GM19238 (cell line): ENCODE data around the gene IMPDH1.
"Not testable (repeated sequence)": the region's sequence is repeated elsewhere in the genome, so short reads cannot be mapped to it uniquely, and the experiment has no call there.

Source experiments
- DNase-seq: peaks from one replicate; pipeline ENCODE4 v3.0.0; 2011; ENCODE audit warnings: low spot score; ENCODE audit not compliant: insufficient read length

IMPDH1 gene

GRCh38 chr7:128409596-128410450 lies at the start of gene IMPDH1:
IMPDH1 (minus strand) TSS chr7:128409982; CDS start chr7:128409901, 81 bp downstream.
- DNase-seq: peak; percentile 95

GRCh38 chr7:128459394-128459878 lies 49.7 kb upstream of the IMPDH1 start:
- no peak for DNase-seq

GRCh38 chr7:128458956-128459355 lies 49.2 kb upstream of the IMPDH1 start:
- no peak for DNase-seq

- not testable (repeated sequence) for DNase-seq
Observed at GRCh38 chr7:128457385-128457784, 47.6 kb upstream of the IMPDH1 start.

GRCh38 chr7:128456255-128456725 lies 46.5 kb upstream of the IMPDH1 start:
- DNase-seq: no peak

- DNase-seq: peak; percentile 93
Observed at GRCh38 chr7:128455543-128456254, 45.9 kb upstream of the IMPDH1 start, which contains the start of gene HILPDA. HILPDA (plus strand) TSS chr7:128455878; CDS start chr7:128457269, 1,391 bp downstream.

- no peak for DNase-seq
Observed at GRCh38 chr7:128454808-128455542, 45.2 kb upstream of the IMPDH1 start.

- no peak for DNase-seq
Observed at GRCh38 chr7:128453836-128454804, 44.3 kb upstream of the IMPDH1 start.

- DNase-seq: no peak
Observed at GRCh38 chr7:128452552-128452951, 42.8 kb upstream of the IMPDH1 start.

- no peak for DNase-seq
Observed at GRCh38 chr7:128450913-128451312, 41.1 kb upstream of the IMPDH1 start.

- no peak for DNase-seq
Observed at GRCh38 chr7:128450409-128450808, 40.6 kb upstream of the IMPDH1 start.

GRCh38 chr7:128448751-128449302 lies 39.0 kb upstream of the IMPDH1 start:
- DNase-seq: no peak

GRCh38 chr7:128447941-128448564 lies 38.3 kb upstream of the IMPDH1 start:
- DNase-seq: no peak

- no peak for DNase-seq
Observed at GRCh38 chr7:128446306-128446705, 36.5 kb upstream of the IMPDH1 start.

GRCh38 chr7:128443831-128444600 lies 34.2 kb upstream of the IMPDH1 start:
- no peak for DNase-seq

- DNase-seq: no peak
Observed at GRCh38 chr7:128442356-128442755, 32.6 kb upstream of the IMPDH1 start.

- no peak for DNase-seq
Observed at GRCh38 chr7:128437426-128438332, 27.9 kb upstream of the IMPDH1 start.

- DNase-seq: no peak
Observed at GRCh38 chr7:128435327-128435686, 25.5 kb upstream of the IMPDH1 start.
